ENCODE measurements around the gene HAPLN3.

HAPLN3 gene

DNA sequence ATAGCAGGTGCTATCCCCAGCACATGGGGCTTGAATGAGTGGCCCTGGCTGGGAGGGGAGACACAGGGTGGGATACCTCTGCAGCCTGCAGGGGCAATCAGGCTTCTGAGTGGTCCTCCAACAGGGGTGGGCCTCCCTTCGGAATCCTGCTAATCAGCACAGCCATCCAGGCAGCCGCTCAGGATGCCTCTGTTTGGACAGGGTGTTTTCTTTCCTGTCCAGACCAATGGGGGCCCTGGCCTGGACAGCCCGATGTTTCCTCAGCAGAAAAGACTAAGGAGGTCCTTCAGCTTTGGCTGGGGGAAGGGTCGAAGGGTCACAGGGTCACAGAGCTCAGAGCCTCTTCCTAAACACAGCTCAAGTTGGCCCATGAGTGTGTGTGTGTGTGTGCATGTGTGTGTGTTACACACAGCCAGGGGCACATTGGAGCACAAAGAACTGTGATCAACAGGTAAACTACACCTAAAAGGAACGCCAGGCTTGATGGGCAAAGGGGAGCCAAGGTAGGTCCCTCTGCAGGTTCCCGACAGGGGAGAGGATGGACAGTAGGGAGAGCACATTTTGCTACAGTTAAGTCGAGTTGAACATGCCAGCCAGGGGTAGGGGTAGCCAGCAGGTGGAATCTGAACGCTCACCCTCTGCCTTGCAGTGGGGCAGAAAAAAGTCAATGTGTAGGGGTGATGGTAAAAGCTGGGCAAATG, 1.1 kb upstream of the HAPLN3 start:
- no peak for DNase-seq (ENCODE audit: low spot score)

DNA sequence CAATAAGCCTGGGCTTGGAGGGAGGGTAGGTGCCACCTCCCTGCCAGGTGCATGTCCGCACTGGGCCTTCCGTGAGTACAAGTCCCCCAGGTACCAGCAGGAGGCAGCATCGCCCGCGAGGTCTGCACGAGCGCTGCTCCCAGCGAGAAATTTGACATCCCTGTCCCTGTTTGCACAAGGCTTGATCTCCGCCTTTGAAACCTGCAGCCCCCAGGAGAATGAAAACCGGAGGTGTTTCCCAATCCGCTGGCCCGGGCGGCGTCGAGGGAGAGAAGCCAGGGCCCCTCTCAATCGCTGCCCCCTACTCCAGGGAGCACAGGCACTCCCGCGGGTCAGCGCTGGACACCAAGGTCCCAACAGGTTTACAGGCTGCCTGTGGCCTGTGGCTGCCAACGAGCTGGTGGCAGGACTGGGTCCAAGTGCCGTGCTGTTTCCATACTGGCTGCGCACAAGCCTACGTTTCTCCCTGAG, 961 bp downstream of the HAPLN3 start:
- DNase-seq (ENCODE audit: low spot score), result no peak

GRCh38 chr15:88891540-88892254, 3.6 kb downstream of the HAPLN3 start:
- no peak for DNase-seq (ENCODE audit: low spot score)

DNA sequence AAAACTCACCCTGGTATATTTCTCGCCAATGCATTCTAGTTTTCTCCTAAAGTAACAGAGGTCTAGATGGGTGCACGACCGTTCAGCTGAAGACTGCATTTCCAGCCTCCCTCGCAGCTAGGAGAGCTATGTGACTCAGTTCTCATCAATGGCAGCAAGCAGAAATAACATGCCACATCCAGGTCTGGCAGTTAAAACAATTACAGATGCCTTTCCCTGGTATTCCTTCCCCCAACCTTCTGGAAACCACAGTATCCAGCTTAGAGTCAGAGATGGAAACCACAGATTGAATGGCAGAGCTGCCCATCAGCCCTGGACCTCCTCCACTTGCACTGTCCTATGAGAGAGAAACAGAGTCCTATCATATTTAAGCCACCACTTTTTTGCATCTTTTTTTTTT, 4.8 kb downstream of the HAPLN3 start:
- DNase-seq (ENCODE audit: low spot score), result no peak

GRCh38 chr15:88888719-88889118, 6.6 kb downstream of the HAPLN3 start:
- no peak for DNase-seq (ENCODE audit: low spot score)

DNA sequence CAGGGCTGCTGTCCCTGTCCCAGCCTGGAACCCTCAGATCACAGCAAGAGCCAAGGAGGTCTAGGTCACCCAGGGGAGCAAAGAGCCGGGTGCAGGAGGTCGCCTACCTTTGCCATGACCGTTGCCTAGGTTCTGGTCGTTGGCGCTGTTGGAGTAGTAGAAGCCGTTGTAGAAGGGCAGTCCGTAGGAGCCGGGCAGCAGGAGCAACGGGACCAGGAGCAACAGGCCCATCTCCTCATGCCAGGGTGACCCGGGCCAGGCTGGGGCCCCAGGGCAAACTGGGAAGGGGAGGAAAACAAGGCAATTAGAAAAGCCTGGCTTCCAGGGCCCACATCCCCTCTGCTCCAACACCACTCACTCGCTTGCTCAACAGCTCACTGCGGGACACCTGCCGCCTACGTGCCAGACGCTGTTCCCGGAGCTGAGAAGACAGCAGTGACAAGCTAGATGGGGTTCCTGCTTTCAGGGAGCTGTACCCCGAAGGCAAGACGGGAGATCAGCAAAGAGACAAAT, 8.2 kb downstream of the HAPLN3 start:
- DNase-seq (ENCODE audit: low spot score), result no peak

DNA sequence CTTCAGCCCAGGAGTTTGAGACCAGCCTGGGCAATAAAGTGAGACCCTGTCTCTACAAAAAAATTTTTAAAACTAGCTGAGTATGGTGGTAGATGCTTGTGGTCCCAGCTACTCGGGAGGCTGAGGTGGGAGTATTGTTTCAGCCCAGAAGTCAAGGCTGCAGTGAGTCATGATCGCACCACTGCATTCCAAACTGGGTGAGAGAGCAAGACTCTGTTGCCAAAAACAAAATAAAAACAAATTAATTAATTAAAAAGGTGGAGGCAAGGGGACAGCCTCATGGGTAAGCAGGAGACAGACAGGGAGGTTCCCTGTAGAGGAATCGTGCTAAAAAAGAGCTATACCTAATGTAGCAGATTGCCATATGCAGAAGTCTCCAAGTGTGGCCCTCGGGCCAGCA, 12.6 kb downstream of the HAPLN3 start:
- no peak for DNase-seq (ENCODE audit: low spot score)

GRCh38 chr15:88881775-88882174, 13.6 kb downstream of the HAPLN3 start:
- DNase-seq (ENCODE audit: low spot score), result no peak

GRCh38 chr15:88880944-88881740, 14.2 kb downstream of the HAPLN3 start:
- DNase-seq (ENCODE audit: low spot score), result no peak

DNA sequence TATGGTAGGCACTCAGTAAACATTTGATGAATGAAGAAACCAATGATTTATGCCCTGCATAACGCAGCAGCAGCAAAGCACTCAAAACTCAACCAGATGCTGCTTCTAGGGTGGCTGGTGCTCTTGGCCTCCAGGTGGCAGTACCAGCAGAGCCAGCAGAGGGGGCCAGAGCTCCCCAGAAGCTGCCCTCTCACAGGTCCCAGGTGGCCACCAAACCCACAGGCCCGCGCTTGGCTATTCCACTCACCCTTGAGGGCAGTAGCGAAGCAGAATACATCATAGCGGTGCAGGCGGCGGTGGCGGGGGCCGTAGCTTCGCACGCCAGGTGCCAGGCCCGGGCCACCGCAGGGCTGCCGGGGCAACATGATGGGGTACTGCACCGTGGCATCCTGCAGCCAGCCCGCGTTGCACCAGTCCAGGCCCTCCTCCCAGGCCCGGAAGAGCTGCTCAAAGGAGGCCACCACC, 16.6 kb downstream of the HAPLN3 start:
- DNase-seq (ENCODE audit: low spot score), result no peak

DNA sequence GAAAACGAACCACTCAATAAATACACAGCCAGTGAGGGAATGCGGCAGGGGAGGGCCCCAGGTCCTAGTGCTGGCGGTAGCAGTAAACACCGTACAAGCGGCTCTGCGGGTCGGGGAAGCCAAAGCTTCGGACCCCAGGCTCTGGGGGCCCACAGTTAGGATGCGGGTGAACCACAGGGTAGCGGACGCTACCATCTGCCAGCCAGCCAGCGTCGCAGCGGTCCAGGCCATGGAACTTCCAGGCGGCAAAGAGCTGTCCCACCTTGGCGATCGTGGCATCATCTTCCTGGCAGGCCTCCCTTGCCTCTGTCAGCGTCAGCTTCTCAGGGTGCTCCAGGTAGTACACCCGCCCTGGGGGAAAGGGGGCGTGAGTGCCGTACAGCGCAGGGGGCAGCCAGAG, 17.4 kb downstream of the HAPLN3 start:
- no peak for DNase-seq (ENCODE audit: low spot score)

- no peak for DNase-seq (ENCODE audit: low spot score)
Measured at GRCh38 chr15:88877415-88877814, 17.9 kb downstream of the HAPLN3 start.

DNA sequence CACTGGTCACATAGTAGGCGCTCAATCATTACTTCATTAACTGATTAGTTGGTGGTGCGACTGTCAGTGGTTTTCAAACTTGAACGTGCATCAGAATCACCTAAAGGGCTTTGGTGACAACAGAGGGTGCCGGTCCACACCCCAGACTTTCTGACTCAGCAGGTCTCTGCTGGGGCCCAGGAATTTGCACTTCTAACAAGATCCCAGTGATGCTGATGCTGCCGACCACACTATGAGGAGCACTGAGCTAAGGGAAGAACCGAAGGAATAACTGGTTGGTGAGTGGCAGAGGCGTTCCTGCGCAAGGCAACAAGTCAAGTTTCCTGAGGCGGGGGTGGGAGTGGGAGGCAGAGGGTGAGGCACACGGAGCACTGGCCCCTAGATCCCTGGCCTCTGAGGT, 18.8 kb downstream of the HAPLN3 start:
- DNase-seq (ENCODE audit: low spot score), result no peak

DNA sequence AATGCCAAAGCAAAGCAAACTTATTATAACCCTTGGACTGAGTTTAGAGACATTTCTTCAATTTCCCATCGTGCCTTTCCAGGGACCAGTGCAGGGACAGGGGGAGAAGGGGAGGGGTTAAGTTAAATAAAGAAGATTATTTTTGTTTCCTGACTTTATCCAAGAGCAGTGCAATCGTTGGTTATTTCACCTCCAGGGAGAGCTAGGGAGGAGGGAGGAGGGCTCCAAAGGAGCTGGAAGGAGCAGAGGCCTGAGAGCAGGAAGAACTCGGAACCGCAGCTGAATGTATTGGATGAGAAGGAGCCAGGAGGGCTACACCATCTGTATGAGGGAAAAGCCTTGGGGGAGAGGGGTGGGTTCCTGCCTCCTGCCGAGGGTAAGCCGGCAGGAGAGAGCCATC, 20.7 kb downstream of the HAPLN3 start:
- DNase-seq (ENCODE audit: low spot score), result no peak

- no peak for DNase-seq (ENCODE audit: low spot score)
Measured at GRCh38 chr15:88874275-88874674, 21.1 kb downstream of the HAPLN3 start.

DNA sequence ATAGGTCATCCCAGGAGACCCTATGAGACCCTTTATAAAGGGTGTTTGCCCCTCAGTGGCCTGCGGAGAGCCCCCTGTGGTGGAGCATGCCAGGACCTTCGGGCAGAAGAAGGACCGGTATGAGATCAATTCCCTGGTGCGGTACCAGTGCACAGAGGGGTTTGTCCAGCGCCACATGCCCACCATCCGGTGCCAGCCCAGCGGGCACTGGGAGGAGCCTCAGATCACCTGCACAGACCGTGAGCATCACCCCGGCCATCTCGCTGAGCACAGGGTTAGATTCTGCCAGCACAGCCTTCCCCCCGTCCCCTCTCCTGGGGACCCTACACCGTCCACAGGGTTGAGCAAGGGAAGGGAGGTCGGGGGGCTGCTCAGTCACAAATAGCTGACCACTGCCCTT, 21.6 kb downstream of the HAPLN3 start:
- DNase-seq (ENCODE audit: low spot score), result no peak

DNA sequence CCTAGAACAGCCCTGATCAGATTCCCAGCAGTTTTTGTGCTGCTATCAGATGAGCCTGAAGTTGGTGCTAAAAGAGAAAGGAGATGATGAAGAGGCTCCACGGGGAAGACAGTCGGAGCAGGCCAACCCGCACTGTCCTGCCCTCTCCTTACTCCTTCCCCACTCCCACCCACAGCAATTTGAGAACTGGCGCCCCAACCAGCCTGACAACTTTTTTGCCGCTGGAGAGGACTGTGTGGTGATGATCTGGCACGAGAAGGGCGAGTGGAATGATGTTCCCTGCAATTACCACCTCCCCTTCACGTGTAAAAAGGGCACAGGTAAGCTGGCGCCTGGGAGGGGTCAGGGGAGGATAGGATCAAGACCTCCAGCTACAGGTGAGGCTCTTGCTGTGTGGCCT, 22.6 kb downstream of the HAPLN3 start:
- DNase-seq (ENCODE audit: low spot score), result no peak

DNA sequence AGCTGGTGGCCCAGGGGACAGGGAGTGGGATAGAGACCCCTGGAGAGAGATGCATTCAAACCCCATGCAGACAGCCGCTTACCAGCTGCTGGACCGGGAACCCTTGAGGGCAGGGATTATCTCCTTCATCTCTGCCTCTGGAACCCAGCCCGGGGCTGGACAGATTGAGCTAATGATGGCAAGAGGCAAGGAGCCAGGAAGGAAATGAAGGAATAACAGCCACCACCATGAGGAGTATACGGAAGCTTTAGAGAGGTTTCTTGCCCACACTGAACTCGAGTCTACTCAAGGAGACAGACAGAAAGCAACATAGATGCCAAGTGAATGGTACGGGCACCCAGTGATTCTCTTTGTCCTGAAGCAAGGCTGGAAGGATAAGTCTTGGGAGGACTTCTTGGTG, 23.2 kb downstream of the HAPLN3 start:
- DNase-seq (ENCODE audit: low spot score), result no peak

DNA sequence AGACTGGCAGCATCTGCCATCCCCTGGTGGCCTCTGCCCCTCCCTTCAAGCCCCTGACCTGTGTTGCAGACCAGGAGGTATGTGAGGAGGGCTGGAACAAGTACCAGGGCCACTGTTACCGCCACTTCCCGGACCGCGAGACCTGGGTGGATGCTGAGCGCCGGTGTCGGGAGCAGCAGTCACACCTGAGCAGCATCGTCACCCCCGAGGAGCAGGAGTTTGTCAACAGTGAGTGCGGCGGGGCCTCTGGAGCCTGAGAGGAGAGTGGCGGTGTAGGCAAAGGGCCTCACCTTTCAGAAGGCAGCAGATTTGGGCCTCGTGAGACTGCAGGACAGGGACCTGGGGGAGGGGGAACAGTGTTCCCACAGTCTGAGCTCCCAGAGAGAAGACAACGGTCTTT, 24.0 kb downstream of the HAPLN3 start:
- no peak for DNase-seq (ENCODE audit: low spot score)

DNA sequence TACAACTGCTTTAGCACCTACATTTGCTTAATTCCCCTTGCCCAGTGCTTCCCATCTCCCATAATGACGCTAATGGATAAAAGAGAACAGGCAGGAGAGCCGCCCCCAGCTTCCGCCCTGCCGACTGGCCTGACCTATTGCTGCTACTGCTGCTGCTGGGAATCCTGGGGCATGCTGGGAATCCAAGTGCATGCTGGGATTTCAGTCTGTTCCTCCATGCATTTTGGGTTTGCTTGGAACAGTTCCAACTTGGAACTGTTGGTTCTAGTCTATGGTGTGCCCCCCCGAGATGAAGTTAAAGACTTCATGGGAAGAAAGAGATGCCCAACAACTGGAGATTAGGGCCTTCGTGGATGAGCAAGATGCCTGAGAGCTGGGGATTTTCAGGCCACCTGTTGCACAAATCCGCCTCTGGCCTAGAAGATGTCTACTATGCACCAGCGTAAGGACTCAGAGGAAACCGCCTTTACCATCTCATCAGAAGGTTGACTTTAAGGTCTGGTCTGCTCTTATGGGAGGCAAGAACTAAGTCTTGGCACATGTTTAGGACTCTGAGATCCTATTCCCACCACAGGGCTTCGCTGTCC, 29.0 kb downstream of the HAPLN3 start:
- no peak for DNase-seq (ENCODE audit: low spot score)

DNA sequence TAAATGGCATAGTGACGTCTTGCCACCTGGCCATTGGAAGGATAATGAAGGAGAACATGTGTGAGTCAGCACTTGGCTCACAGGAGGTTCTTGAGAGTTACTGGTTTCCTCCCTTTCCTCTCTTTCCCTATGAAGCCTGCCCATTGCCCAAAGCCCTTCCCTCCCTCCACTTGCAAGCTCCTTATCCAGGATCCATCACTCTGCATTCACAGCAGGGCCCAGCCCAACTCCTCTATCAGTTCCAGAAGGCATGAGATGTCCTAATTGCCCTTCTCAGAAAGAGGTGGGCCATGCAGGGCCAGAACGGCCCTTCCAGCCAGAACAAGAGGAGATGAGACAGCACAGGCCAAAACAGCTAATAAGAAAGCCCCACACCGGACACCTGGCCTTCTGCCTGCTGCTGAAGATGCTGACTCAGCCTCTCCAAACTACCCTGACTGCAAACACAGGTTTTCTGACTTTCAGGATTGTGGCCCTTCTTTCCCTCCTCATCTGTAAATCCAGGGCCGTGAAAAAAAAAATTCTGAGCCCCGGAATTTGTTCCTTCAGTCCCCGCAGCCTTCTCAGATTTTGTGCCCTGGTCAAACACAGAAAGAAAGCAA, 29.7 kb downstream of the HAPLN3 start:
- no peak for DNase-seq (ENCODE audit: low spot score)
